ENCODE results near the gene PLEKHA6. TPM values are rescaled to one million over a fixed set of nuclear protein-coding genes. Genes with fewer than 3 reads are reported as not detected.

The PLEKHA6 gene
- total RNA-seq, 1 donor from 2014 or later, result 1.0 TPM

- Histone ChIP-seq H3K36me3 (ENCODE audit: control insufficient read depth in 3 of 3, insufficient read depth in 3 of 3, low read length in 3 of 3) (no peaks in the 10 kb centered on the region), H3K4me1 (ENCODE audit: control insufficient read depth in 3 of 3, insufficient read depth in 3 of 3, low read length in 3 of 3) (peaks cover 3 to 11% (median 10%) of the 10 kb centered on the region in 3 donors), H3K4me3 (ENCODE audit: low read length in 3 of 3) (no peak overlapping the region), H3K9ac (ENCODE audit: low read depth in 1 of 3, low read length in 3 of 3) (no peak overlapping the region), H3K9me3 (ENCODE audit: control insufficient read depth in 3 of 3, low read length in 3 of 3) (no peaks in the 10 kb centered on the region), H3K27ac (ENCODE audit: low read depth, low read length) (no peak overlapping the region), H3K27me3 (ENCODE audit: control insufficient read depth in 3 of 3, insufficient read depth in 3 of 3, low read length in 3 of 3) (peaks cover 0 to 4% (median 0%) of the 10 kb centered on the region in 3 donors)
Measured at GRCh38 chr1:204321051-204321450, 38.7 kb downstream of the PLEKHA6 start.

- Histone ChIP-seq H3K4me1 (ENCODE audit: control insufficient read depth in 3 of 3, insufficient read depth in 3 of 3, low read length in 3 of 3) (peaks cover 4 to 10% (median 5%) of the 10 kb centered on the region in 3 donors), H3K9ac (ENCODE audit: low read depth in 1 of 3, low read length in 3 of 3) (no peak overlapping the region), H3K27me3 (ENCODE audit: control insufficient read depth in 3 of 3, insufficient read depth in 3 of 3, low read length in 3 of 3) (peaks cover 0 to 4% (median 0%) of the 10 kb centered on the region in 3 donors), H3K27ac (ENCODE audit: low read depth, low read length) (no peak overlapping the region), H3K4me3 (ENCODE audit: low read length in 3 of 3) (no peak overlapping the region), H3K9me3 (ENCODE audit: control insufficient read depth in 3 of 3, low read length in 3 of 3) (no peaks in the 10 kb centered on the region), H3K36me3 (ENCODE audit: control insufficient read depth in 3 of 3, insufficient read depth in 3 of 3, low read length in 3 of 3) (no peaks in the 10 kb centered on the region)
Measured at GRCh38 chr1:204320382-204320804, 39.3 kb downstream of the PLEKHA6 start.

GRCh38 chr1:204319462-204319861, 40.3 kb downstream of the PLEKHA6 start:
- Histone ChIP-seq H3K27ac (ENCODE audit: low read depth, low read length) (no peak overlapping the region), H3K36me3 (ENCODE audit: control insufficient read depth in 3 of 3, insufficient read depth in 3 of 3, low read length in 3 of 3) (no peaks in the 10 kb centered on the region), H3K9ac (ENCODE audit: low read depth in 1 of 3, low read length in 3 of 3) (no peak overlapping the region)

GRCh38 chr1:204319027-204319426, 40.7 kb downstream of the PLEKHA6 start:
- Histone ChIP-seq H3K4me3 (ENCODE audit: low read length in 3 of 3) (no peak overlapping the region), H3K9ac (ENCODE audit: low read depth in 1 of 3, low read length in 3 of 3) (no peak overlapping the region), H3K36me3 (ENCODE audit: control insufficient read depth in 3 of 3, insufficient read depth in 3 of 3, low read length in 3 of 3) (no peaks in the 10 kb centered on the region), H3K9me3 (ENCODE audit: control insufficient read depth in 3 of 3, low read length in 3 of 3) (no peaks in the 10 kb centered on the region), H3K27ac (ENCODE audit: low read depth, low read length) (no peak overlapping the region), H3K4me1 (ENCODE audit: control insufficient read depth in 3 of 3, insufficient read depth in 3 of 3, low read length in 3 of 3) (peaks cover 5 to 12% (median 8%) of the 10 kb centered on the region in 3 donors), H3K27me3 (ENCODE audit: control insufficient read depth in 3 of 3, insufficient read depth in 3 of 3, low read length in 3 of 3) (peaks cover 0 to 4% (median 0%) of the 10 kb centered on the region in 3 donors)

More at GRCh38 chr1:204319462-204319861, 40.3 kb downstream of the PLEKHA6 start:
- Histone ChIP-seq H3K9me3 (ENCODE audit: control insufficient read depth in 3 of 3, low read length in 3 of 3) (no peaks in the 10 kb centered on the region), H3K4me3 (ENCODE audit: low read length in 3 of 3) (no peak overlapping the region), H3K4me1 (ENCODE audit: control insufficient read depth in 3 of 3, insufficient read depth in 3 of 3, low read length in 3 of 3) (peaks cover 5 to 10% (median 8%) of the 10 kb centered on the region in 3 donors), H3K27me3 (ENCODE audit: control insufficient read depth in 3 of 3, insufficient read depth in 3 of 3, low read length in 3 of 3) (peaks cover 0 to 4% (median 0%) of the 10 kb centered on the region in 3 donors)

GRCh38 chr1:204318324-204318723, 41.4 kb downstream of the PLEKHA6 start:
- Histone ChIP-seq H3K9ac (ENCODE audit: low read depth in 1 of 3, low read length in 3 of 3) (no peak overlapping the region), H3K36me3 (ENCODE audit: control insufficient read depth in 3 of 3, insufficient read depth in 3 of 3, low read length in 3 of 3) (no peaks in the 10 kb centered on the region), H3K9me3 (ENCODE audit: control insufficient read depth in 3 of 3, low read length in 3 of 3) (no peaks in the 10 kb centered on the region), H3K4me3 (ENCODE audit: low read length in 3 of 3) (no peak overlapping the region), H3K4me1 (ENCODE audit: control insufficient read depth in 3 of 3, insufficient read depth in 3 of 3, low read length in 3 of 3) (peaks cover 5 to 13% (median 8%) of the 10 kb centered on the region in 3 donors), H3K27ac (ENCODE audit: low read depth, low read length) (no peak overlapping the region), H3K27me3 (ENCODE audit: control insufficient read depth in 3 of 3, insufficient read depth in 3 of 3, low read length in 3 of 3) (peaks cover 0 to 4% (median 0%) of the 10 kb centered on the region in 3 donors)

GRCh38 chr1:204317170-204317569, 42.6 kb downstream of the PLEKHA6 start:
- Histone ChIP-seq H3K9me3 (ENCODE audit: control insufficient read depth in 3 of 3, low read length in 3 of 3) (no peaks in the 10 kb centered on the region), H3K9ac (ENCODE audit: low read depth in 1 of 3, low read length in 3 of 3) (no peak overlapping the region), H3K27ac (ENCODE audit: low read depth, low read length) (no peak overlapping the region), H3K4me3 (ENCODE audit: low read length in 3 of 3) (no peak overlapping the region), H3K36me3 (ENCODE audit: control insufficient read depth in 3 of 3, insufficient read depth in 3 of 3, low read length in 3 of 3) (no peaks in the 10 kb centered on the region), H3K27me3 (ENCODE audit: control insufficient read depth in 3 of 3, insufficient read depth in 3 of 3, low read length in 3 of 3) (peaks cover 0 to 4% (median 0%) of the 10 kb centered on the region in 3 donors), H3K4me1 (ENCODE audit: control insufficient read depth in 3 of 3, insufficient read depth in 3 of 3, low read length in 3 of 3) (peaks cover 5 to 13% (median 8%) of the 10 kb centered on the region in 3 donors)

- H3K4me1 ChIP-seq (ENCODE audit: control insufficient read depth in 3 of 3, insufficient read depth in 3 of 3, low read length in 3 of 3), result peaks cover 5 to 13% (median 8%) of the 10 kb centered on the region in 3 donors
- no peak overlapping the region for H3K9ac ChIP-seq (ENCODE audit: low read depth in 1 of 3, low read length in 3 of 3)
- no peak overlapping the region for H3K4me3 ChIP-seq (ENCODE audit: low read length in 3 of 3)
- peaks cover 0 to 4% (median 0%) of the 10 kb centered on the region in 3 donors for H3K27me3 ChIP-seq (ENCODE audit: control insufficient read depth in 3 of 3, insufficient read depth in 3 of 3, low read length in 3 of 3)
- H3K9me3 ChIP-seq (ENCODE audit: control insufficient read depth in 3 of 3, low read length in 3 of 3), result no peaks in the 10 kb centered on the region
- no peak overlapping the region for H3K27ac ChIP-seq (ENCODE audit: low read depth, low read length)
- H3K36me3 ChIP-seq (ENCODE audit: control insufficient read depth in 3 of 3, insufficient read depth in 3 of 3, low read length in 3 of 3), result no peaks in the 10 kb centered on the region
Measured at GRCh38 chr1:204316164-204316563, 43.6 kb downstream of the PLEKHA6 start.

GRCh38 chr1:204314893-204315658, 44.7 kb downstream of the PLEKHA6 start:
- H3K27me3 ChIP-seq (ENCODE audit: control insufficient read depth in 3 of 3, insufficient read depth in 3 of 3, low read length in 3 of 3), result peaks cover 0 to 4% (median 0%) of the 10 kb centered on the region in 3 donors
- no peak overlapping the region for H3K27ac ChIP-seq (ENCODE audit: low read depth, low read length)
- H3K9me3 ChIP-seq (ENCODE audit: control insufficient read depth in 3 of 3, low read length in 3 of 3), result no peaks in the 10 kb centered on the region
- peaks cover 5 to 13% (median 8%) of the 10 kb centered on the region in 3 donors for H3K4me1 ChIP-seq (ENCODE audit: control insufficient read depth in 3 of 3, insufficient read depth in 3 of 3, low read length in 3 of 3)
- no peak overlapping the region for H3K4me3 ChIP-seq (ENCODE audit: low read length in 3 of 3)
- H3K9ac ChIP-seq (ENCODE audit: low read depth in 1 of 3, low read length in 3 of 3), result no peak overlapping the region
- no peaks in the 10 kb centered on the region for H3K36me3 ChIP-seq (ENCODE audit: control insufficient read depth in 3 of 3, insufficient read depth in 3 of 3, low read length in 3 of 3)

GRCh38 chr1:204314171-204314892, 45.4 kb downstream of the PLEKHA6 start:
- Histone ChIP-seq H3K27me3 (ENCODE audit: control insufficient read depth in 3 of 3, insufficient read depth in 3 of 3, low read length in 3 of 3) (no peaks in the 10 kb centered on the region), H3K27ac (ENCODE audit: low read depth, low read length) (no peak overlapping the region), H3K9ac (ENCODE audit: low read depth in 1 of 3, low read length in 3 of 3) (no peak overlapping the region), H3K9me3 (ENCODE audit: control insufficient read depth in 3 of 3, low read length in 3 of 3) (no peaks in the 10 kb centered on the region), H3K36me3 (ENCODE audit: control insufficient read depth in 3 of 3, insufficient read depth in 3 of 3, low read length in 3 of 3) (no peaks in the 10 kb centered on the region), H3K4me1 (ENCODE audit: control insufficient read depth in 3 of 3, insufficient read depth in 3 of 3, low read length in 3 of 3) (peaks cover 5 to 13% (median 8%) of the 10 kb centered on the region in 3 donors), H3K4me3 (ENCODE audit: low read length in 3 of 3) (no peak overlapping the region)

- Histone ChIP-seq H3K36me3 (ENCODE audit: control insufficient read depth in 3 of 3, insufficient read depth in 3 of 3, low read length in 3 of 3) (no peaks in the 10 kb centered on the region), H3K27me3 (ENCODE audit: control insufficient read depth in 3 of 3, insufficient read depth in 3 of 3, low read length in 3 of 3) (no peaks in the 10 kb centered on the region), H3K4me3 (ENCODE audit: low read length in 3 of 3) (no peak overlapping the region), H3K9ac (ENCODE audit: low read depth in 1 of 3, low read length in 3 of 3) (no peak overlapping the region), H3K27ac (ENCODE audit: low read depth, low read length) (no peak overlapping the region), H3K4me1 (ENCODE audit: control insufficient read depth in 3 of 3, insufficient read depth in 3 of 3, low read length in 3 of 3) (peaks cover 5 to 13% (median 8%) of the 10 kb centered on the region in 3 donors), H3K9me3 (ENCODE audit: control insufficient read depth in 3 of 3, low read length in 3 of 3) (no peaks in the 10 kb centered on the region)
Measured at GRCh38 chr1:204313675-204314074, 46.1 kb downstream of the PLEKHA6 start.
